ENCODE data around the gene HPD.

The HPD gene

GRCh38 chr12:121827351-121828099, 31.1 kb downstream of the HPD start:
- DNase-seq: no peak

DNA sequence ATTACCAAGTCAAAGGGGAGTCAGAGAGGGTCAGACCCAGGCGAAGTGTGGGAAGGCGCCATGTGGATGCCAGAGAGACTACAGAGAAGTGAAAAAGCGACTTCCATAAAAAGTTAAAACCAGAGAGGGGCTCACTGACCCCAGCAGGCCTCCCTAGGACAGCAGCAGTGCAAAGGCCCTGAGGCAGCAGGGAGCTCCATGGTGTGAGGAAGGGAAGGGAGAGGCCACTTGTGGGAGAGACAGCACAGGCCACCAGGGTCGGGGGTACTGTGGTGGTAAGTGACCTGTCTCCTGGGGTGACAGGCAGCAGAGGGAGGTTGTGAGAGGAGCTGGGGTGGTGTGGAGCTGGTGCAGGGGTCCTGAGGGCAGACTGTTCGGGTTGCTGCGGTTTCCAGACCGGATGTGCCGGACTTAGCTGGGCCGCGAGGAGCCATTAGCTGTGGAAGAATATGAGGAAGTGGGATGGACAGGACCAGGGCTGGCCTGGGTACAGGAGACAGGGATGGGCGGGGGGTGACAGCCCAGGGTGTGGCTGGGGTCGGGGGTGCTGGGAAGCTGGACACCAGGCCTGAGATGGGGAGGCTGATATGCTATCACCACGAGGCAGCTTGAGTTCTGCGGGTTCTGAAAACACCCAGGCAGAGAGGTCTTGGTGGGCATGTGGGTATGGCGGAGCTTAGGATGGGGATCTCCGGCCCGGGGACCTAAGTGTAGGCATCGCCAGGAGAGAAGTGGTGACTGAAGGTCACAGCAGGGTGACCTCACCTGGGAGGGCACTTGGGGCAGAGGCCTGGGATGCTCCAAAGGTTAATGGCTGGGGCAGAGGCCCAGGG, 32.1 kb downstream of the HPD start:
- no peak for DNase-seq

GRCh38 chr12:121825041-121825523, 33.6 kb downstream of the HPD start:
- DNase-seq: no peak

DNA sequence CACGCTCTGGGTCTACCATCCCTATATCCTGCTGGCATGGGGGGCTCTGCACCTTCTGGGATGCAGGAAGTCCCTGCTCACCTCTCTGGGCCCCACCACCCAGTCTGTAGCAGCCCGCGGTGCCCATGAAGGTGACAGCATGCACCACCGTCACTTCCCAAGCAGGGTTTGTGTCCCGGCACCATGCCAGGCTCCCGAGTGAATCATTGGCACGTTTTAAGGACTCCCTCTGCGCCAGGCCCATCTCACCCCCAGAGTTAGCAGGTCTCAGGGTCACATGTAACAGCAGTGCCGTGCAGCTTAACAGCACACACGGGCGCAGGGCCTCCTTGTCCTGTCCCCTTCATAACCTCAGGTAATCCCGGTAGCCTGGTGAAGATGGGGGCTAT, 34.9 kb downstream of the HPD start:
- DNase-seq: no peak

DNA sequence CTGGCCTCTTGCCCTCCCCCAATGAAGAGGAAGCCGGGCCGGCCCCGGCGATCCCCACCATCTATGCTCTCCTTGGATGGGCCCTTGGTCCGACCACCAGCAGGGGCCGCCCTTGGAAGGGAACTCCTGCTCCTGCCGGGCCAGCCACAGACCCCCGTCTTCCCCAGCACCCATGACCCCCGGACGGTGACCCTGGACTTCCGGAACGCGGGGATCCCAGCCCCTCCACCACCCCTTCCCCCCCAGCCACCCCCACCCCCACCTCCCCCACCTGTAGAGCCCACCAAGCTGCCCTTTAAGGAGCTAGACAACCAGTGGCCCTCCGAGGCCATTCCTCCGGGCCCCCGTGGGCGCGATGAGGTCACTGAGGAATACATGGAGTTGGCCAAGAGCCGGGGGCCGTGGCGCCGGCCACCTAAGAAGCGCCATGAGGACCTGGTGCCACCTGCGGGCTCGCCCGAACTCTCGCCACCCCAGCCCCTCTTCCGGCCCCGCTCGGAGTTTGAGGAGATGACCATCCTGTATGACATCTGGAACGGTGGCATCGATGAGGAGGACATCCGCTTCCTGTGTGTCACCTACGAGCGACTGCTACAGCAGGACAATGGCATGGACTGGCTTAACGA, 35.4 kb downstream of the HPD start:
- no peak for DNase-seq

- no peak for DNase-seq
Measured at GRCh38 chr12:121822393-121823100, 36.1 kb downstream of the HPD start.

DNA sequence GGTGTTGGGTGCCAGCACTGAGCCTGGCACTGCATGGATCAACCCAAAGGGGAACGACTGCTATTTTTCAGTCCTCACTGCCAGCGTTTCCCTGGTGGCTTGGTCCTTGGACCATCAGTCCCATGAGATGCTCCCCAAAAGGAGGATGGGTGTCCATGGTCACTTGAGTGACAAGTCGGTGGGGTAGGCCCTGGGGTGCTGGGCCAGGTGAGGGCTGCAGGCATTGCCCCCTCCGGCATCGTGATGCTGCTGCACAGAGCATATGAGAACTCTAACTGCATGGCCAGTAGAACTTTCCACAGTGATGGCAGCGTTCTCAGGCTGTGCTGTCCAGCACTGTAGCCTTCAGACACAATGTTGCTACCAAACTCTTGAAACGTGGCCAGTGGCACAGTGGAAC, 38.6 kb downstream of the HPD start:
- DNase-seq: no peak

DNA sequence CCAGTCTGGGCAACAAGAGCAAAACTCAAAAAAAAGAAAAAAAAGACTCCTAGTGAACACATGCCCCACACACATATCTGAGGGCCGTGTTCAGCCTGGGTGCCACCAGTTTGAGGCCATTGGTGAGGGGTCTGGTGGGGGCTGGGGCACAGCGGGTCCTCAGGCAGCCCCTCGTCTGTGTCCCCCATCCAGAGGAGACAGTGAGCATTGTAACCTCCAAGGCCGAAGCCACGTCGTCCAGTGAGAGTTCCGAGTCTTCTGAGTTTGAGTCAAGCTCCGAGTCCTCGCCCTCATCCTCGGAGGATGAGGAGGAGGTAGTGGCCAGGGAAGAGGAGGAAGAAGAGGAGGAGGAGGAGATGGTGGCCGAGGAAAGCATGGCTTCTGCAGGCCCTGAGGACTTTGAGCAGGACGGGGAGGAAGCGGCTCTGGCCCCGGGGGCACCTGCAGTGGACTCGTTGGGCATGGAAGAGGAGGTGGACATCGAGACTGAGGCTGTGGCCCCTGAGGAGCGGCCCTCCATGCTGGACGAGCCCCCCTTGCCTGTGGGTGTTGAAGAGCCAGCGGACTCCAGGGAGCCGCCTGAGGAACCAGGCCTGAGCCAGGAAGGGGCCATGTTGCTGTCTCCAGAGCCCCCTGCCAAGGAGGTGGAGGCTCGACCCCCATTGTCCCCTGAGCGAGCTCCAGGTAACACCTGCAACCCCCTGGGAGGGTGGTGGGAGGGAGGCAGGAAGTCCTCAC, 39.3 kb downstream of the HPD start:
- no peak for DNase-seq

DNA sequence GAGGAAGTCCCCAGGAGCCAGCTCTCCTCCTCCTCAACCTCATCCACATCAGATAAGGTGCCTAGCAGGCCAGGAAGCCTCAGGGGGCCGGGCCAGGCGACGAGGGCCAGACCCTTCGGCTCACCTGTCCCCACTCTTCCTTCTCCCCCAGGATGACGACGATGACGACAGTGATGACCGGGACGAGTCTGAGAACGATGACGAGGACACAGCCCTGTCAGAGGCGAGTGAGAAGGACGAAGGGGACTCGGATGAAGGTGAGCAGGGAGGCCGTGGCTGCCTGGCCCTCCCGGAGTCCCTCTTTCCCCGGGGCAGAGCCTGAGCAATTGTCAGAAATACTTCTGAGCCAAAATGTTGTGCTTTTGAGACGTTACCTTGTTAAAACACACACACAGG, 41.0 kb downstream of the HPD start:
- no peak for DNase-seq

- no peak for DNase-seq
Measured at GRCh38 chr12:121816925-121817647, 41.6 kb downstream of the HPD start.

GRCh38 chr12:121815263-121815662, 43.4 kb downstream of the HPD start:
- no peak for DNase-seq

- DNase-seq: no peak
Measured at GRCh38 chr12:121814429-121815119, 44.1 kb downstream of the HPD start.

GRCh38 chr12:121813951-121814350, 44.7 kb downstream of the HPD start:
- DNase-seq: no peak

DNA sequence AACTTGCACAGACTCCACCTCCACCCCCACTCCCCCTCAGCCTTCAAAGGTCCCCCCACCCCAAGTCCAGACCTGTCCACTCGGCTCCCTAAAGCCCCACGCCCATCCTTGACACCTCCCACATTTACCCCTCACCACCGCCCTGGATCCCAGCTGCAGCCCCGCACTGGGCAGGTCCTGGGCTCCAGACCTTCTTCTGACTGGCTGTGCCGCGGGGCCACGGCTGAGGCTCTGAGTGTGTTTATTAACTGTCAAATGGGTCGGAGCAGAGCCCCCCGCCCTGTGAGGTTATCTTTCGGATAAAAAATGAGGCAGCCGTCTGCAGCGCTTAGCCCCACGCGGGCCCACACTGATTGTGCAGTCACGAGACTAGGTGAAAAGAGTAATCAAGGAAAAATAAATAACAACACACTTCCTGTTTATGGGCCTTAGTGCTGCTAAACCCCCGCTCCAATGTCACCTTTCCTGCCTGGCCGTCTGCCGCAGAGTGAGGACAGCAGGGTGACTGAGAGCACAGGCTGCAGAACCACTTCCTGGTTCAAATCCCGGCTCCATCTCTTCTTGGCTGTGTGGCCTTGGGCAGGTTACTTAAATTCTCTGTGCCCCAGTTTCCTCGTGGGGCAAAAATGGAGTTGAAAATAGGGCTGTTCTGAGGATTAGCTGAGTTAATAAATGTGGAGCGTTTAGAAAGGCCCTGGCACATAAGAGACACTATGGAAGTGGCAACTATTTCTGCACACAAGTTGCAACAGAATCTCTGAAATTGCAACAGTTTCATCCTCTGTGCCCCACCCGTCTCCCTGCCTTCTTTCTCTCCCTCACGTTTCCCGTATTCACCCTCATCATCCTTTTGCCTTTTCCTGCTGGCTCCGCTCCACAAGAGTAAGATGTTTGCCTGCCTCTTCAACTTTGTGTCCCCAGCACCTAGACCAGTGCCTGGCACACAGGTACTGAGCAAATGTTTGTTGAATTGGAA, 45.5 kb downstream of the HPD start:
- no peak for DNase-seq

DNA sequence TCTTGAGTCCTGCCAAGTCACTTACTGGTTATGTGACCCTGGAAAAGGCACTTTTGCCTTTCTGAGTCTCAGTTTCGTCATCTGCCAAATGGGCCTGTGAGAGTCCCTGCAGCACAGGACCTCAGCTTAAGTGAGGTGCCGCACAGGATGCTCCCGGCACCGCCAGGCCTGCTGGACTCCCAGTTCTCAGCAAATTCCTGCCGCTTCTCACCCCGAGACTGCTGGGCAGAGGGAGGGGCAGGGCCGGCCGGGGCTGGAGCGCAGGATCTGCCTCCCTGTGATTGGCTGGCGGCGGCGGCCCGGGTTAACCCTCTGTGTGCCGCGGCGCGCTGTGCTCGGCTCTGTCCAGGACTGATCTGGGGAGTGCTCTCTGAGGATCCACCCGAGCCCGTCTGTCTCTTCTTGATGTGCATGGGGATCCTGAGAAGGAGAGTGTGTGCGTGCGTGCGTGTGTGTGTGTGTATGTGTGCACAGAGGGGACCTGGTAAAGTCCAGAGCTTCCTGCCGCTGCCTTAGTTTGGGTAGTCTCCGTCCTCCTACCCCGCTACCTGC, 46.3 kb downstream of the HPD start:
- peak; percentile 68 for DNase-seq

- peak; percentile 84 for DNase-seq
Measured at GRCh38 chr12:121811434-121812319, 47.0 kb downstream of the HPD start.

GRCh38 chr12:121810833-121811433, 47.7 kb downstream of the HPD start:
- no peak for DNase-seq

Measured in activated CD4-positive, CD25-positive, alpha-beta regulatory T cell treated with anti-CD3 and anti-CD28 coated beads, Interleukin-2, amount 50 U/mL, for 72 hours (primary cell).